NT2/D1 (cell line): ENCODE measurements around the gene TMEM260.
A peak's percentile ranks its signal among the peaks of the same experiment; 100 is the strongest.

ENCODE experiments used
- DNase-seq: peaks from one replicate; pipeline ENCODE4 v3.0.0-alpha.2; 2011; ENCODE audit warnings: low read depth, low spot score
- H3K27me3 ChIP-seq: 2 replicates; pipeline ENCODE4 v1.6.0; 2011; ENCODE audit warnings: mild to moderate bottlenecking; ENCODE audit not compliant: insufficient read length, insufficient read depth
- H3K36me3 ChIP-seq: 2 replicates; pipeline ENCODE4 v1.6.1; 2011; ENCODE audit warnings: mild to moderate bottlenecking, low read length, mixed read lengths; ENCODE audit not compliant: insufficient read depth, insufficient read length
- H3K4me1 ChIP-seq: 2 replicates; pipeline ENCODE4 v1.5.1; 2011; ENCODE audit not compliant: insufficient read depth, insufficient read length
- H3K4me3 ChIP-seq: 2 replicates; pipeline ENCODE4 v1.5.1; 2011; ENCODE audit warnings: low read depth; ENCODE audit not compliant: insufficient read length
- H3K9ac ChIP-seq: 2 replicates; pipeline ENCODE4 v1.6.0; 2011; ENCODE audit warnings: low read depth; ENCODE audit not compliant: insufficient read length
- H3K9me3 ChIP-seq: 2 replicates; pipeline ENCODE4 v1.5.1; 2011; ENCODE audit warnings: mild to moderate bottlenecking, low read length; ENCODE audit not compliant: insufficient read depth
- SUZ12 ChIP-seq: IDR thresholded peaks from 2 replicates; pipeline ENCODE4 v1.6.1; 2011; ENCODE audit not compliant: insufficient read length, insufficient read depth; ENCODE audit errors: extremely low read depth
- YY1 ChIP-seq: IDR thresholded peaks from 2 replicates; pipeline ENCODE4 v1.6.1; 2011; ENCODE audit not compliant: insufficient read length, insufficient read depth
- ZNF274 ChIP-seq: IDR thresholded peaks from 2 replicates; pipeline ENCODE4 v1.6.1; 2011; ENCODE audit warnings: mild to moderate bottlenecking, low read depth, low read length

Gene TMEM260

DNA sequence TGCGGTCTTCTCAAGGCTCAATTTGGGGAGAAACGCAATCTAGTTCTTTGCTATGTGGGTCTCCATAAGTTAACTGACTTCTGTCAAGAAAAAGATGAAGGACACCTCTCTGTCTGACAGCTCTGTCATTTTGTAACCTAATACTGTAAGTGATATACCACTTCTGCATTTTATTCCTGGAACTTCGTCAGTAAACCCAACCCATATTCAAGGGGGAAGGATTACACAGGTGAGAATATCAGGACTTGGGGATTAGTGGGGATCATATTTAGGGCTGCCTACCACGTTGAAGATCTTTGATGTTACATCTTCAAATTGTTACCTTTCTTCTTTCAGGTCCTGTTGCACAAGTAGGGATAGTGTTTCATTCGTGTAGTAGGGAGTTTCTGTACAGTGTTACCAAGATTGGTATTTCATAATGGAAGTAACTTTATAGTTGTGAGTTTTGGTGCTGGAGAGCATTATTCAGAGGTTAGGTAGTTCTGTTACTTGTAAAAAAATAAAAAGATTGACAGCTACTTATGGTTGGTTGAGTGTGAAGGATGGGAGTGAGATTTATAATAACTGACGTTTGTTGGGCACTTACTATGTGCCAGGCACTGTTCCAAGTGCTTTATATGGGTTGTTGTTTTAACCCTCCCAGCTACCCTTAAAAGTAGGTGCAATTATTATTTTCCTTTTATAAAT, 1.6 kb downstream of the TMEM260 start:
- no peaks in the 10 kb centered on the region for H3K27me3 ChIP-seq
- no peaks in the 10 kb centered on the region for H3K9me3 ChIP-seq
- peaks cover 6% of the 10 kb centered on the region for H3K36me3 ChIP-seq
- no peak overlapping the region for H3K9ac ChIP-seq
- no peaks in the 10 kb centered on the region for H3K4me1 ChIP-seq
- peak overlapping the region; percentile 96 for H3K4me3 ChIP-seq
- DNase-seq: no peak
- TF ChIP-seq SUZ12: no peak
- TF ChIP-seq ZNF274: no peak
- no peak for TF ChIP-seq YY1

DNA sequence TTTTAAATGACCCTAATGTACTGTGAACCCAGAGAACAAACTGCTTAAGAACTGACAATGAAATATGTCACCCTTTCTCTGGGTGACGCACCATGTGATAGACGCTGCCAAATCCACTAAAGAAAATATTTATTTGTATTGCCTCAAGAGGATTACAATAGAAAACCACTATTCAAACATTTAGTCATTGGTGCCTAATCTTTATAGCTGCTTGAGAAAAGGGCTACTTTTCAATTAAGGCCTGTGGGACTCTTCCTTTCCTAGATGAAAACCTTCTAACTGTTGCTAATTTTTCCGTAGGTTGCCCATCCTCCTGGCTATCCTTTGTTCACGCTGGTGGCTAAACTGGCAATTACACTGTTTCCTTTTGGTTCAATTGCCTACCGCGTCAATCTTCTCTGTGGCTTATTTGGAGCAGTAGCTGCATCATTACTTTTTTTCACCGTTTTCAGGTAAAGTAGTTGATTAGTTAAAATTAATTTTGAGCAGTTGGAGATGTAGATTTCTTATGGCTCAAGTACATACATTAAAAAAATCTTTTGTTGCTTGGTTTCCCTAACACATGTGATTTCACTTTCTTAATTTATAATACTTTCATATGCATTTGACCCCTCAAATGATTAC, 6.0 kb downstream of the TMEM260 start:
- Histone ChIP-seq H3K36me3 (peaks cover 10% of the 10 kb centered on the region), H3K4me3 (no peak overlapping the region), H3K9me3 (no peaks in the 10 kb centered on the region), H3K9ac (no peak overlapping the region), H3K4me1 (no peaks in the 10 kb centered on the region), H3K27me3 (no peaks in the 10 kb centered on the region)
- DNase-seq: no peak
- no peak for TF ChIP-seq SUZ12
- no peak for TF ChIP-seq ZNF274
- no peak for TF ChIP-seq YY1

DNA sequence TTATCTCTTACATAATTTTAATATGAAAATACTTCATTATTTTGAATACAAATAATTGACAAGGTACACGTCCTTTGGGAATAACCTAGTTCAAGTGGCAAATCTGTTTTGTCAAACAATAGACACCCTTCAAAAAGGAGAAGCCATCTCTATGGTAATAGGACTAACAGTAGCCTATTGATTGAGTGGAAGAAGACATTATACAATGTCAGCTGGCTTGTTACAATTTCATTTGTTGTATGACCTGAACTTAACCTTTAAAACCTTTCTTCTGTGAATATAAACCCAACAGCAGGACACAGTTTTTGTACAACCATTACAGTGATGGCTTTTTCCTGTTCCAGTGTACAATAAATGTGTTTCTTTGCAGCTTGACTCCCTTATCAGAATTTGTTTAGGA, 8.1 kb downstream of the TMEM260 start:
- Histone ChIP-seq H3K36me3 (peaks cover 10% of the 10 kb centered on the region), H3K9me3 (no peaks in the 10 kb centered on the region), H3K4me1 (no peaks in the 10 kb centered on the region), H3K9ac (no peak overlapping the region), H3K4me3 (no peak overlapping the region), H3K27me3 (no peaks in the 10 kb centered on the region)
- no peak for TF ChIP-seq ZNF274
- TF ChIP-seq YY1: no peak
- TF ChIP-seq SUZ12: no peak
- no peak for DNase-seq

DNA sequence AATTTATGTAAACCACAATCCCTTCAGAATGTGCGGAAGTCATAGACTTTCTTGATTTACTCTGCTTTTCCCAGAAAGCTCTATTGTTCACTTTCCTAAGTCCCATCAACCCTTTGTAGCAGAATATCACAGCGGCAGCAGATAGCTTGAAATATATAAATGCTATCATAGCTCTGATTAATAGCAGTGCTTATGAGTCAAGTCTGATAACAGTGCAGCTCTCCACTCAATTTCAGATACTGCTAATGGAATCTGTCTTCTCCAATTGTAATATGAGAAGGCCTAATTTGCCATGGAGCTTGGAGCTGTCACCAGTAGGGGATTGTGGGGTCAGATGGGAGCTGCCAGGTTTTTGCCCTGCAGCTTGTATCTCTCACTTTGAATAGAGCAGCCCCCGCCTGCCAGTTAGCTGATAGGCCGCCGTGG, 10.9 kb downstream of the TMEM260 start:
- H3K4me1 ChIP-seq: no peaks in the 10 kb centered on the region
- H3K9me3 ChIP-seq: no peaks in the 10 kb centered on the region
- DNase-seq: no peak
- H3K27me3 ChIP-seq: no peaks in the 10 kb centered on the region
- H3K36me3 ChIP-seq: peaks cover 9% of the 10 kb centered on the region
- no peak for TF ChIP-seq SUZ12
- no peak for TF ChIP-seq YY1
- no peak for TF ChIP-seq ZNF274
- no peak overlapping the region for H3K4me3 ChIP-seq
- H3K9ac ChIP-seq: no peak overlapping the region

DNA sequence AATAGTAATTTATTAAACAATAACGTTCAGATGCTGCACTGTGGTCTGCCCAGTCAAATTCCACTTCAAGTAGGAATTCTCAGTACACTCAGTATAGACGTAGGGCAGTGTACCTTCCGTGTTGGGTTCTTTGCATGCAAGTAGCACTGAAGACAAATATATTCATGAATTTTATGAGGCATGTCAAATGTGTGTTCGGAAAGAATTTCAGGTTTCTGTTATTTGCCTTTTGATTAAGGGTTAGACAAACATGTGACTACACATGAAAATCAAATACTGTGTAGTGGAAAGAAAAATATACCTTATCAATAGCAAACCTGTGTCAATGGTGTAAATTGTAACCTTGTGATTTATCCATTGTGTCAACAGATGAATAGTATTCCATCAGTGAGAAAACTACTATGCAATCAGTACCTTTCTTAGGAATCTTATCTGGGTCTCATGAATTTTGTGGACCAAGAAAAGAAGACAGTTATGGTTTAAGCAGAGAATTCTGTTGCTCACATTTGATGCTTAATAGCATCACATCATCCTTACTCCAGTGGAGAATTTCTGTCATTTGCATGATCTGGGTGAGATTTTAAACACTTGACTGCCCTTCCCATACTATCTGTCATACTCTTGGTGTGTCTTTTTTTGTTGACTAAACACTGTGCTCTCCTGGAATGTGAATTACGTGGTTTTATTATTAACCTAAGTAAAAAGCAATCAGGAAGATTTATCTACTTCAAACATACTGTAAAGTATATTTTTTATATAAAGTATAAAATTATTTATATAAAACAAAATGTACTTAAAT, 13.3 kb downstream of the TMEM260 start:
- DNase-seq: no peak
- no peak overlapping the region for H3K9ac ChIP-seq

DNA sequence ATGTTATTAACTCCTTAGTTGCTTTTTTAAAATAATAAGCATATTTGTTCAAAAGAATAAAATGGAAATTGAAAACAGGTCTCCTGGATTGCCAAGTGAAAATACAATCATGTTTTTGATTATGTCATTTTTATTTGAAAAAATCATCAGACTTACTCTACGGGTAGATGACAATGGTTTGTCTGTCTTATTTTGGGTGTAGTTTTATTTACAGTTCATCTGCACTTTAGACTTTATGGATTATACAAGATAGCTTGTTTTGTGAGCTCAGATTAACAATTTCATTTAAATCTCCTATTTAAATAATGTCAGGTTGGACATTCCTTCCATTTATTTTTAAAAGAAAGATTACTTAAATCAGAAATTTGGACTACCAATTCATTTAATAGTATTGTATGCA, 14.8 kb downstream of the TMEM260 start:
- Histone ChIP-seq H3K9me3 (no peaks in the 10 kb centered on the region), H3K4me1 (no peaks in the 10 kb centered on the region), H3K36me3 (no peaks in the 10 kb centered on the region), H3K4me3 (no peak overlapping the region), H3K27me3 (no peaks in the 10 kb centered on the region), H3K9ac (no peak overlapping the region)
- DNase-seq: no peak
- TF ChIP-seq SUZ12: no peak
- TF ChIP-seq ZNF274: no peak
- TF ChIP-seq YY1: no peak

More for the DNA sequence above, 13.3 kb downstream of the TMEM260 start:
- Histone ChIP-seq H3K27me3 (no peaks in the 10 kb centered on the region), H3K4me3 (no peak overlapping the region), H3K36me3 (peaks cover 3% of the 10 kb centered on the region), H3K4me1 (no peaks in the 10 kb centered on the region), H3K9me3 (no peaks in the 10 kb centered on the region)
- TF ChIP-seq ZNF274 (no peak), SUZ12 (no peak)

DNA sequence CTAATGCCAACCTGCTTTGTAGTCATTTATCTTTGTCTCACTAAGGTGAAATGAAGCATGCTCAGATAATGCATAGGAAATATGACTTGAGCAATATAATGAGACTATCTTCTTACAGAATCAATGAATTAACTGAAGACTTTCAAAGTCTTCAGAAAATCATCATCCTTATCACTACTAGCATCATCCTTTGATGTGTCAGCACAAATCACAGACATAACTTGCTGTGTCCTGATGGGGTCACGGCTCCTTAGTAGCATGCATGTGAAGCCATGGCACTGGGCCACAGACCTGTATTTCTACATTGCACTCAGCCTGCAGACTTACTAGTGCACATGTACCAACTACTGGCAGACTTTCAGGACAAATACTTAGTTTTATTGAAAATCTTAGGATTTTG, 18.9 kb downstream of the TMEM260 start:
- no peaks in the 10 kb centered on the region for H3K4me1 ChIP-seq
- H3K4me3 ChIP-seq: no peak overlapping the region
- no peak for DNase-seq
- H3K36me3 ChIP-seq: no peaks in the 10 kb centered on the region
- no peak overlapping the region for H3K9ac ChIP-seq
- no peaks in the 10 kb centered on the region for H3K9me3 ChIP-seq
- H3K27me3 ChIP-seq: no peaks in the 10 kb centered on the region
- no peak for TF ChIP-seq SUZ12
- TF ChIP-seq YY1: no peak
- no peak for TF ChIP-seq ZNF274
